ENCODE measurements around the gene ATG16L1.
"Not testable (repeated sequence)": the region's sequence is repeated elsewhere in the genome, so short reads cannot be mapped to it uniquely, and the experiment has no call there.

The ATG16L1 gene

DNA sequence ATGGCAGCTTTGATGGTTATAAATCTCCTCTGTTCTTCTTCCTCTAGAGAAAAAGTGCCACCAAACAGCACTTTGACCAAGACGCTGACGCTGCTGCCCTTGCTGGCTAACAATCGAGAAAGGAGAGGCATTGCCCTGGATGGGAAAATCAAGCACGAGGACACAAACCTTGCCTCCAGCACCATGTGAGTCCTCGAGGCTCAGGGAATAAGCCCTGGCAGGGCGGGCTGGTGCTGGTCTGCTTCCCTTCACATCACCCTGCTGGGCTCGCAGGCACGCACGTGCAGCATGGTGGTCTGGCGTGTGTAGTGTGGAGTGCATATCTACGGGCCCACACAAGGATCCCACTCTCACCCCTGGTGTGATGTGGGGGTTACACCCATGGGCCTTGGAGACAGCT is 83.4 kb downstream of the ATG16L1 start:
- Histone ChIP-seq H3K9me3 (ENCODE audit: insufficient read depth, low read length, severe bottlenecking) (no peaks in the 10 kb centered on the region), H3K79me2 (ENCODE audit: insufficient read depth, low read length) (no peaks in the 10 kb centered on the region), H3K4me2 (ENCODE audit: insufficient read depth, low read length) (no peak overlapping the region), H3K27me3 (ENCODE audit: insufficient read depth, low read length, poor library complexity) (no peaks in the 10 kb centered on the region), H4K20me1 (ENCODE audit: insufficient read depth, low read length) (no peaks in the 10 kb centered on the region), H3K36me3 (ENCODE audit: insufficient read depth, low read length) (no peaks in the 10 kb centered on the region), H3K4me3 (ENCODE audit: low read depth in 1 of 2, low read length in 2 of 2) (no peak overlapping the region), H3K27ac (ENCODE audit: low read length) (no peak overlapping the region), H2AFZ (ENCODE audit: low read depth, low read length) (no peak overlapping the region), H3K9ac (ENCODE audit: low read depth, low read length) (no peak overlapping the region), H3K4me1 (ENCODE audit: insufficient read depth, low read length) (0 out of 2 replicates have a peak, but pooled peaks cover 3% of the 10 kb centered on the region)
- no peak for TF ChIP-seq EZH2 (IDR thresholded peaks at IDR 0.05; ENCODE audit: borderline replicate concordance, low read depth, low read length, severe bottlenecking)
- TF ChIP-seq, protein P1, sequence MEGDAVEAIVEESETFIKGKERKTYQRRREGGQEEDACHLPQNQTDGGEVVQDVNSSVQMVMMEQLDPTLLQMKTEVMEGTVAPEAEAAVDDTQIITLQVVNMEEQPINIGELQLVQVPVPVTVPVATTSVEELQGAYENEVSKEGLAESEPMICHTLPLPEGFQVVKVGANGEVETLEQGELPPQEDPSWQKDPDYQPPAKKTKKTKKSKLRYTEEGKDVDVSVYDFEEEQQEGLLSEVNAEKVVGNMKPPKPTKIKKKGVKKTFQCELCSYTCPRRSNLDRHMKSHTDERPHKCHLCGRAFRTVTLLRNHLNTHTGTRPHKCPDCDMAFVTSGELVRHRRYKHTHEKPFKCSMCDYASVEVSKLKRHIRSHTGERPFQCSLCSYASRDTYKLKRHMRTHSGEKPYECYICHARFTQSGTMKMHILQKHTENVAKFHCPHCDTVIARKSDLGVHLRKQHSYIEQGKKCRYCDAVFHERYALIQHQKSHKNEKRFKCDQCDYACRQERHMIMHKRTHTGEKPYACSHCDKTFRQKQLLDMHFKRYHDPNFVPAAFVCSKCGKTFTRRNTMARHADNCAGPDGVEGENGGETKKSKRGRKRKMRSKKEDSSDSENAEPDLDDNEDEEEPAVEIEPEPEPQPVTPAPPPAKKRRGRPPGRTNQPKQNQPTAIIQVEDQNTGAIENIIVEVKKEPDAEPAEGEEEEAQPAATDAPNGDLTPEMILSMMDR (IDR thresholded peaks at IDR 0.05; ENCODE audit: borderline replicate concordance, extremely low read depth, low read length, poor library complexity, severe bottlenecking), result no peak
- DNase-seq (no peak), ATAC-seq (ENCODE audit: insufficient read depth, low read depth) (no peak)

DNA sequence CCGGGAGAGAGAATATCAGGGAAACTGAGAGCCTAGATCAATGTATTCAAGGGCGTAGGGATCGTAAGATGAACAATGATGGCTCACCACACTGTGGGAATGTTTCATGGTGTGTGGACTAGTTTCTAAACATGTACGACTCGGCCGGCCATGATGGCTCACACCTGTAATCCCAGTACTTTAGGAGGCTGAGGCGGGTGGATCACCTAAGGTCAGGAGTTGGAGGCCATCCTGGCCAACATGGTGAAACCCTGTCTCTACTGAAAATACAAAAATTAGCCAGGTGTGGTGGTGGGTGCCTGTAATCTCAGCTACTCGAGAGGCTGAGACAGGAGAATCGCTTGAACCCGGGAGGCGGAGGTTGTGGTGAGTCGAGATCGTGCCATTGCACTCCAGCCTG is 84.6 kb downstream of the ATG16L1 start:
- not testable (repeated sequence) for H3K4me2 ChIP-seq (ENCODE audit: insufficient read depth, low read length); H3K4me1 ChIP-seq (ENCODE audit: insufficient read depth, low read length)

DNA sequence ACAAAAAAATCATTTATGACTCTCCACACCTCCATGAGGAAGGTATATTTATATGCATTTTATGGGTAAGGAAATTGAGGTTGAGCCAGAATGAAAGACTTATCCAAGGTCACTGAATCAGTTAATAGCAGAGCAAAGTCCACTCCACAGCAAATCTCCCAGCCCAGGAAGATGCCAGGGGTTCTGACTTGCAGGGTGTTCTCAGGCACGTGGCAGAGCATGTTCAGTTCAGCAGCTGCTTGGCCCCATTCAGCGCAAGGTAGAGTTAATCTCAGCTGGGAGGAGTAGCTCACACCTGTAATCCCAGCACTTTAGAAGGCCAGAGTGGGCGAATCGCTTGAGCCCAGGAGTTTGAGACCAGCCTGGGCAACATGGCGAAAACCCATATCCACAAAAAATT is 85.1 kb downstream of the ATG16L1 start:
- H2AFZ ChIP-seq (ENCODE audit: low read depth, low read length), result no peak overlapping the region
- ATAC-seq (ENCODE audit: insufficient read depth, low read depth) (no peak), DNase-seq (no peak)
- TF ChIP-seq, protein P1 (IDR thresholded peaks at IDR 0.05; ENCODE audit: borderline replicate concordance, extremely low read depth, low read length, poor library complexity, severe bottlenecking), result no peak
- no peak for TF ChIP-seq EZH2 (IDR thresholded peaks at IDR 0.05; ENCODE audit: borderline replicate concordance, low read depth, low read length, severe bottlenecking)
- no peak overlapping the region for H3K9ac ChIP-seq (ENCODE audit: low read depth, low read length)
- no peak overlapping the region for H3K4me3 ChIP-seq (ENCODE audit: low read depth in 1 of 2, low read length in 2 of 2)
- H4K20me1 ChIP-seq (ENCODE audit: insufficient read depth, low read length), result no peaks in the 10 kb centered on the region
- no peaks in the 10 kb centered on the region for H3K79me2 ChIP-seq (ENCODE audit: insufficient read depth, low read length)
- no peak overlapping the region for H3K4me2 ChIP-seq (ENCODE audit: insufficient read depth, low read length)
- 0 out of 2 replicates have a peak, but pooled peaks cover 3% of the 10 kb centered on the region for H3K4me1 ChIP-seq (ENCODE audit: insufficient read depth, low read length)
- no peaks in the 10 kb centered on the region for H3K27me3 ChIP-seq (ENCODE audit: insufficient read depth, low read length, poor library complexity)
- no peaks in the 10 kb centered on the region for H3K9me3 ChIP-seq (ENCODE audit: insufficient read depth, low read length, severe bottlenecking)
- no peak overlapping the region for H3K27ac ChIP-seq (ENCODE audit: low read length)
- H3K36me3 ChIP-seq (ENCODE audit: insufficient read depth, low read length), result no peaks in the 10 kb centered on the region

More for the DNA sequence above, 84.6 kb downstream of the ATG16L1 start:
- H2AFZ ChIP-seq (ENCODE audit: low read depth, low read length); H3K4me3 ChIP-seq (ENCODE audit: low read depth in 1 of 2, low read length in 2 of 2); H3K27ac ChIP-seq (ENCODE audit: low read length); H3K9ac ChIP-seq (ENCODE audit: low read depth, low read length); H3K36me3 ChIP-seq (ENCODE audit: insufficient read depth, low read length); H3K9me3 ChIP-seq (ENCODE audit: insufficient read depth, low read length, severe bottlenecking); H3K27me3 ChIP-seq (ENCODE audit: insufficient read depth, low read length, poor library complexity); DNase-seq; H4K20me1 ChIP-seq (ENCODE audit: insufficient read depth, low read length); ATAC-seq (ENCODE audit: insufficient read depth, low read depth); H3K79me2 ChIP-seq (ENCODE audit: insufficient read depth, low read length): not testable (repeated sequence)

DNA sequence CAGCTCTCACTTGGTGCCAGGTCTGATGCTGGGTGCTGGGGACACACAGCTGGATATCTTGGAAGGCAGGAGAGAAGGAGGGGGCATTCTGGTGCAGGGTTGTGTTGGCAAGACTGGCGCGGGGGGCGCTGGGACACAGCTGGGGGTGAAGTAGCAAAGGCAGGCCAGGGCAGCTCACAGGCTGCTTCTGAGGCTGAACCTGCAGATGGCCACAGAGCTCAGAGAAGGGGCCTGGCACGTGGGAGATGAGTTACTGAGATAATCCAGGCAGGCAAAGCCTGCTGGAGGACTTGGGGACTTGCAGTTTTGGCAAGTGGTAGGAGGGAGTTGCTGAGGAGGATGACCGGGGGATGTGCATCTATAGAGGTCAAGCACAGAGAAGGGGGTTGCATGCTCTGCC is 86.6 kb downstream of the ATG16L1 start:
- Histone ChIP-seq H4K20me1 (ENCODE audit: insufficient read depth, low read length) (no peaks in the 10 kb centered on the region), H3K4me3 (ENCODE audit: low read depth in 1 of 2, low read length in 2 of 2) (no peak overlapping the region), H3K4me2 (ENCODE audit: insufficient read depth, low read length) (no peak overlapping the region), H3K27me3 (ENCODE audit: insufficient read depth, low read length, poor library complexity) (no peaks in the 10 kb centered on the region), H3K4me1 (ENCODE audit: insufficient read depth, low read length) (no peaks in the 10 kb centered on the region), H3K79me2 (ENCODE audit: insufficient read depth, low read length) (no peaks in the 10 kb centered on the region), H3K27ac (ENCODE audit: low read length) (no peak overlapping the region), H3K9me3 (ENCODE audit: insufficient read depth, low read length, severe bottlenecking) (no peaks in the 10 kb centered on the region), H2AFZ (ENCODE audit: low read depth, low read length) (no peak overlapping the region), H3K36me3 (ENCODE audit: insufficient read depth, low read length) (no peaks in the 10 kb centered on the region), H3K9ac (ENCODE audit: low read depth, low read length) (no peak overlapping the region)
- ATAC-seq (ENCODE audit: insufficient read depth, low read depth) (no peak), DNase-seq (no peak)
- no peak for TF ChIP-seq EZH2 (IDR thresholded peaks at IDR 0.05; ENCODE audit: borderline replicate concordance, low read depth, low read length, severe bottlenecking)
- TF ChIP-seq, protein P1 (IDR thresholded peaks at IDR 0.05; ENCODE audit: borderline replicate concordance, extremely low read depth, low read length, poor library complexity, severe bottlenecking), result no peak

All from DND-41 (cell line).